Caco-2 (cell line): ENCODE measurements around the gene GLI1. TPM values are rescaled to one million over a fixed set of nuclear protein-coding genes. Genes with fewer than 3 reads are reported as not detected.

Source experiments
- BruUV-seq: library from RNA; stranded (reverse); fragments of 400-500 nt; replicated peaks from 2 replicates; lab custom pipeline; 2021; lab: Mats Ljungman, UMichigan
- CTCF ChIA-PET: fragments of 300-600 bp; sonication (Branson Sonifier 250); formaldehyde crosslinking; loops from one replicate; lab custom pipeline; 2022; ENCODE audit warnings: antibody characterized with exemption; lab: Charles Lee
- POLR2A ChIA-PET: fragments of 300-600 bp; sonication (Branson Sonifier 250); formaldehyde crosslinking; loops from one replicate; lab custom pipeline; 2022; ENCODE audit warnings: antibody characterized with exemption; lab: Charles Lee
- DNase-seq, 2 experiments: peaks; one replicate each; pipeline versions ENCODE4 v3.0.0 to v3.0.0-alpha.2; 2020 to 2022
- H3K27me3 ChIP-seq: replicated peaks from 2 replicates; pipeline ENCODE4 v1.6.0; 2011; ENCODE audit warnings: low read length; ENCODE audit not compliant: control insufficient read depth, insufficient read depth
- H3K36me3 ChIP-seq: 2 replicates; pipeline ENCODE4 v1.5.1; 2011; ENCODE audit warnings: low read length; ENCODE audit not compliant: control insufficient read depth, insufficient read depth
- H3K4me1 ChIP-seq: fragments of 250-450 bp; sonication (Bioruptor Pico); 2 replicates; pipeline ENCODE4 v1.5.1; 2020; ENCODE audit warnings: mild to moderate bottlenecking
- H3K4me3 ChIP-seq: 2 replicates; pipeline ENCODE4 v1.5.1; 2011; ENCODE audit warnings: low read depth, mild to moderate bottlenecking, control low read depth, low read length
- H3K9me3 ChIP-seq: fragments of 250-450 bp; sonication (Bioruptor Pico); 2 replicates; pipeline ENCODE4 v1.5.1; 2020; ENCODE audit warnings: mild to moderate bottlenecking, moderate library complexity
- H3K27ac Mint-ChIP-seq: one replicate; pipeline ENCODE4 v1.8.0; 2022; ENCODE audit warnings: mixed read lengths; ENCODE audit not compliant: unreplicated experiment
- H3K27me3 Mint-ChIP-seq: one replicate; pipeline ENCODE4 v1.8.0; 2022; ENCODE audit warnings: mixed read lengths; ENCODE audit not compliant: insufficient read depth, unreplicated experiment
- H3K36me3 Mint-ChIP-seq: one replicate; pipeline ENCODE4 v1.8.0; 2022; ENCODE audit warnings: mild to moderate bottlenecking, mixed read lengths; ENCODE audit not compliant: insufficient read depth, unreplicated experiment
- H3K4me1 Mint-ChIP-seq: one replicate; pipeline ENCODE4 v1.8.0; 2022; ENCODE audit warnings: low read depth, mixed read lengths; ENCODE audit not compliant: unreplicated experiment
- H3K4me3 Mint-ChIP-seq: one replicate; pipeline ENCODE4 v1.8.0; 2022; ENCODE audit warnings: mild to moderate bottlenecking, moderate library complexity, mixed read lengths; ENCODE audit not compliant: unreplicated experiment
- H3K9me3 Mint-ChIP-seq: one replicate; pipeline ENCODE4 v1.8.0; 2022; ENCODE audit warnings: mixed read lengths; ENCODE audit not compliant: unreplicated experiment
- intact Hi-C: fragments of 100-400 bp; cut with micrococcal nuclease; formaldehyde crosslinking; loops from one replicate; pipeline ENCODE4 v1.10.0; 2022; ENCODE audit not compliant: unreplicated experiment
- total RNA-seq: library from RNA; stranded (reverse); gene quantifications from 2 replicates; pipeline ENCODE4 v1.2.3, GENCODE V29; 2022
- TF ChIP-seq, protein P1 (sequence below), 2 experiments: fragments of 200-600 bp in 1 of 2; IDR thresholded peaks; 1 replicate in 1 of 2; 2 replicates in 1 of 2; pipeline versions ENCODE4 v1.5.1 to v1.8.0; 2011 to 2022; ENCODE audit warnings: antibody characterized with exemption in 1 of 2, control low read depth in 1 of 2, inconsistent platforms in 1 of 2, low read depth in 1 of 2, low read length in 1 of 2, mild to moderate bottlenecking in 1 of 2, moderate library complexity in 1 of 2; ENCODE audit not compliant: insufficient read depth in 1 of 2, severe bottlenecking in 1 of 2, unreplicated experiment in 1 of 2

Gene GLI1
- total RNA-seq, 1 experiment from 2014 or later = 0.48 TPM

DNA sequence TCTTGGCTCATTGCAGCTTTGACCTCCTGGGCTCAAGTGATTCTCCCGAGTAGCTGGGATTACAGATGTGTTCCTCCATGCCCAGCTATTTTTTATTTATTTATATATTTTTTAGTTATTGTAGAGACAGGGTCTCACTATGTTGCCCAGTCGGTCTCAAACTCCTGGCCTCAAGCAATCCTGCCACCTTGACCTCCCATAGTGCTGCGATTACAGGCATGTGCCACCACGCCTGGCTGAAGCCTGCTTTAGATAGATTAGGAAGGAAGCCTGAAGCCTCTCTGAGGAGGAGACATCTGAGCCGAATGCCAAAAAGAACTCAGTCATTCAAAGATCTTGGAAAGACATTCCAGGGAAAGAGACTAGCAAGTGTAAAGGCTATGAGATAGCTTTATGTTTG lies 14.8 kb upstream of the GLI1 start:
- POLR2A ChIA-PET = interaction anchor here (0.6 kb wide), 2 partner anchors 128 to 137 kb away, joined by 3 read pairs; no protein-coding TSS in a partner anchor

DNA sequence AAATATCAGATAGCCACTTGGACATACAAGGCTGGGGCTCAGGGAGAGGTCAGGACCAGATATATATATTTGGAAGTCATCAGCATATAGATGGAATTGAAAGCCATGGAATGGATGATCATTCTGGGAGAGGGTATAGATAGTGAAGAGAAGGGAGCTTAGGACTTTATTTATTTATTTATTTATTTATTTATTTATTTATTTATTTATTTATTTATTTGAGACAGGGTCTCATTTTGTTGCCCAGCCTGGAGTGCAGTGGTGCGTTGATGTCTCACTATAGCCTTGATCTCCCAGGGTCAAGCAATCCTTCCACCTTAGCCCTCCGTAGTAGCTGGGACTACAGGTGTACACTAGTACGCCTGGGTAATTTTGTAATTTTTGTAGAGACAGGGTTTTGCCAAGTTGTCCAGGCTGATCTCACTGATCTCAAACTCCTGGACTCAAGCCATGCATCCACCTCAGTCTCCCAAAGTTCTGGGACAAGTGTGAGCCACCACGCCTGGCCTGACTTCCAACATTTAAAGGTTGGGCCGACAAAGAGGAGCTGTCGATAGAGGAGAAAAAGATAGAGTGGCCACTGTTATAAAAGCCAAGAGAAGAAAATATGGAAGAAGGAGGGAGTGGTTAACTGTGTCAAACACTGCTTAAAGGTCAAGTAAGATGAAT lies 13.2 kb upstream of the GLI1 start:
- no TSS peak for BruUV-seq
- CTCF ChIA-PET = interaction anchor here (0.5 kb wide), 1 partner anchor 191 kb away, joined by 4 read pairs; no protein-coding TSS in a partner anchor
- TF ChIP-seq, protein P1, sequence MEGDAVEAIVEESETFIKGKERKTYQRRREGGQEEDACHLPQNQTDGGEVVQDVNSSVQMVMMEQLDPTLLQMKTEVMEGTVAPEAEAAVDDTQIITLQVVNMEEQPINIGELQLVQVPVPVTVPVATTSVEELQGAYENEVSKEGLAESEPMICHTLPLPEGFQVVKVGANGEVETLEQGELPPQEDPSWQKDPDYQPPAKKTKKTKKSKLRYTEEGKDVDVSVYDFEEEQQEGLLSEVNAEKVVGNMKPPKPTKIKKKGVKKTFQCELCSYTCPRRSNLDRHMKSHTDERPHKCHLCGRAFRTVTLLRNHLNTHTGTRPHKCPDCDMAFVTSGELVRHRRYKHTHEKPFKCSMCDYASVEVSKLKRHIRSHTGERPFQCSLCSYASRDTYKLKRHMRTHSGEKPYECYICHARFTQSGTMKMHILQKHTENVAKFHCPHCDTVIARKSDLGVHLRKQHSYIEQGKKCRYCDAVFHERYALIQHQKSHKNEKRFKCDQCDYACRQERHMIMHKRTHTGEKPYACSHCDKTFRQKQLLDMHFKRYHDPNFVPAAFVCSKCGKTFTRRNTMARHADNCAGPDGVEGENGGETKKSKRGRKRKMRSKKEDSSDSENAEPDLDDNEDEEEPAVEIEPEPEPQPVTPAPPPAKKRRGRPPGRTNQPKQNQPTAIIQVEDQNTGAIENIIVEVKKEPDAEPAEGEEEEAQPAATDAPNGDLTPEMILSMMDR (IDR thresholded peaks at IDR 0.05; ENCODE audit: insufficient read depth in 1 of 2, low read depth in 1 of 2, low read length in 1 of 2, severe bottlenecking in 1 of 2, unreplicated experiment in 1 of 2) = no peak
- no peaks in the 10 kb centered on the region for H3K36me3 ChIP-seq
- H3K27me3 ChIP-seq = no peaks in the 10 kb centered on the region
- no peak overlapping the region for H3K4me3 Mint-ChIP-seq
- no peak for DNase-seq
- H3K4me1 Mint-ChIP-seq = no peaks in the 10 kb centered on the region
- H3K36me3 Mint-ChIP-seq = no peaks in the 10 kb centered on the region
- intact Hi-C loops = no loop called here
- no peaks in the 10 kb centered on the region for H3K9me3 ChIP-seq
- POLR2A ChIA-PET = no interaction called here
- no peaks in the 10 kb centered on the region for H3K9me3 Mint-ChIP-seq
- no peak overlapping the region for H3K27ac Mint-ChIP-seq
- H3K27me3 Mint-ChIP-seq = no peaks in the 10 kb centered on the region
- H3K4me1 ChIP-seq = peaks cover 8% of the 10 kb centered on the region; the same call in 1 of the 2 replicates
- no peak overlapping the region for H3K4me3 ChIP-seq

More for the DNA sequence above, 14.8 kb upstream of the GLI1 start:
- TF ChIP-seq, protein P1 (IDR thresholded peaks at IDR 0.05; ENCODE audit: insufficient read depth in 1 of 2, low read depth in 1 of 2, low read length in 1 of 2, severe bottlenecking in 1 of 2, unreplicated experiment in 1 of 2) = no peak
- H3K9me3 ChIP-seq = no peaks in the 10 kb centered on the region
- intact Hi-C loops = no loop called here
- no TSS peak for BruUV-seq
- no peak for DNase-seq
- H3K27me3 ChIP-seq = no peaks in the 10 kb centered on the region
- H3K27me3 Mint-ChIP-seq = no peaks in the 10 kb centered on the region
- no peak overlapping the region for H3K4me3 Mint-ChIP-seq
- no peak overlapping the region for H3K27ac Mint-ChIP-seq
- H3K4me3 ChIP-seq = no peak overlapping the region
- CTCF ChIA-PET = no interaction called here
- no peaks in the 10 kb centered on the region for H3K36me3 Mint-ChIP-seq
- H3K36me3 ChIP-seq = no peaks in the 10 kb centered on the region
- H3K4me1 Mint-ChIP-seq = no peaks in the 10 kb centered on the region
- no peaks in the 10 kb centered on the region for H3K4me1 ChIP-seq
- no peaks in the 10 kb centered on the region for H3K9me3 Mint-ChIP-seq

DNA sequence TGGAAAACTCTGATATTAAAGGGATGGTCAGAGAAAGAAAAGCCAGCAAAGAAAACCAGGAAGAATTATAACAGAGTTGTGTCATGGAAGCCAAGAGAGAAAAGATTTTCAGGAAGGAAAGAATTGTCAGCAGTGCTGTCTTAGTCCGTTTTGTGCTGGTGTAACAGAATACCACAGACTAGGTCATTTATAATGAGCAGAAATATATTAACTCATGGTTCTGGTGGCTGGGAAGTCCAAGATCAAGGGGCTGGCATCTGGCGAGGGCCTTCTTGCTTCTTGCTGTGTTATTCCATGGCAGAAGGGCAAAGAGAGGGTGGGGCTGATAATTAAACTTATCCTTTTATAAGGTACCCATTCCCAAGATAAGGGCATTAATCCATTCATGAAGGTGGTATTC lies 10.9 kb upstream of the GLI1 start:
- no peak overlapping the region for H3K4me3 Mint-ChIP-seq

More for the DNA sequence above, 10.9 kb upstream of the GLI1 start:
- no peaks in the 10 kb centered on the region for H3K27me3 Mint-ChIP-seq
- Histone ChIP-seq H3K4me1 (peaks cover 17% of the 10 kb centered on the region; the same call in 1 of the 2 replicates), H3K27me3 (no peaks in the 10 kb centered on the region), H3K4me3 (no peak overlapping the region), H3K36me3 (no peaks in the 10 kb centered on the region), H3K9me3 (no peaks in the 10 kb centered on the region)
- H3K36me3 Mint-ChIP-seq = no peaks in the 10 kb centered on the region
- CTCF ChIA-PET = interaction anchor here (0.6 kb wide), 1 partner anchor 300 kb away, joined by 8 read pairs; no protein-coding TSS in a partner anchor
- POLR2A ChIA-PET = interaction anchor here (0.6 kb wide), 1 partner anchor 39 kb away, joined by 4 read pairs; no protein-coding TSS in a partner anchor
- intact Hi-C loops = no loop called here
- no peaks in the 10 kb centered on the region for H3K9me3 Mint-ChIP-seq
- TF ChIP-seq, protein P1 (IDR thresholded peaks at IDR 0.05; ENCODE audit: insufficient read depth in 1 of 2, low read depth in 1 of 2, low read length in 1 of 2, severe bottlenecking in 1 of 2, unreplicated experiment in 1 of 2) = no peak
- H3K27ac Mint-ChIP-seq = no peak overlapping the region
- peaks cover 6% of the 10 kb centered on the region for H3K4me1 Mint-ChIP-seq
- DNase-seq = no peak
- no TSS peak for BruUV-seq
